ENCODE results near the gene TTC39C. TPM values are rescaled to one million over a fixed set of nuclear protein-coding genes. Genes with fewer than 3 reads are reported as not detected.

TTC39C gene
- total RNA-seq, 2 donors from 2014 or later: 44.0 to 46.2 TPM

GRCh38 chr18:24078391-24078790 lies 63.8 kb downstream of the TTC39C start:
- ATAC-seq (no peak), DNase-seq (ENCODE audit: low spot score in 2 of 2) (no peak)
- Mint-ChIP-seq H3K27ac (no peak overlapping the region), H3K36me3 (peaks cover 20 to 21% of the 10 kb centered on the region in 2 donors), H3K9me3 (peaks cover 0 to 5% of the 10 kb centered on the region in 2 donors)

- no peak for ATAC-seq
- H3K36me3 Mint-ChIP-seq: peaks cover 10 to 23% of the 10 kb centered on the region in 2 donors
- no peak for DNase-seq (ENCODE audit: low spot score in 2 of 2)
Measured at GRCh38 chr18:24080861-24081260, 66.3 kb downstream of the TTC39C start.

GRCh38 chr18:24083550-24083949 lies 69.0 kb downstream of the TTC39C start:
- no peak for DNase-seq (ENCODE audit: low spot score in 2 of 2)
- ATAC-seq: no peak
- Mint-ChIP-seq H3K36me3 (peaks cover 6 to 17% of the 10 kb centered on the region in 2 donors), H3K27ac (no peak overlapping the region), H3K9me3 (no peaks in the 10 kb centered on the region)

More at GRCh38 chr18:24080861-24081260, 66.3 kb downstream of the TTC39C start:
- Mint-ChIP-seq H3K27ac (peak overlapping the region in 1 of 2 donors; percentile 35), H3K9me3 (no peaks in the 10 kb centered on the region)

GRCh38 chr18:24086082-24086481 lies 71.5 kb downstream of the TTC39C start:
- no peak overlapping the region for H3K27ac Mint-ChIP-seq
- H3K36me3 Mint-ChIP-seq: peaks cover 6 to 17% of the 10 kb centered on the region in 2 donors
- H3K9me3 Mint-ChIP-seq: no peaks in the 10 kb centered on the region
- DNase-seq (ENCODE audit: low spot score in 2 of 2) (no peak), ATAC-seq (no peak)

- Mint-ChIP-seq H3K27ac (peak overlapping the region; percentile 19 to 61), H3K36me3 (peaks cover 3 to 28% of the 10 kb centered on the region in 2 donors), H3K9me3 (peaks cover under 1 to 1% of the 10 kb centered on the region in 2 donors)
- ATAC-seq: no peak
- DNase-seq (ENCODE audit: low spot score in 2 of 2): no peak
Measured at GRCh38 chr18:24089076-24089475, 74.5 kb downstream of the TTC39C start.

GRCh38 chr18:24089515-24090337 lies 75.2 kb downstream of the TTC39C start:
- peaks cover 3 to 4% of the 10 kb centered on the region in 2 donors for H3K9me3 Mint-ChIP-seq
- DNase-seq (ENCODE audit: low spot score in 2 of 2): no peak
- H3K27ac Mint-ChIP-seq: no peak overlapping the region
- ATAC-seq: no peak
- peaks cover 9 to 32% of the 10 kb centered on the region in 2 donors for H3K36me3 Mint-ChIP-seq

GRCh38 chr18:24090876-24091275 lies 76.3 kb downstream of the TTC39C start:
- no peak for ATAC-seq
- Mint-ChIP-seq H3K9me3 (peaks cover 3 to 4% of the 10 kb centered on the region in 2 donors), H3K36me3 (peaks cover 9 to 31% of the 10 kb centered on the region in 2 donors), H3K27ac (no peak overlapping the region)
- DNase-seq (ENCODE audit: low spot score in 2 of 2): no peak

- ATAC-seq: no peak
- peaks cover 16 to 44% of the 10 kb centered on the region in 2 donors for H3K36me3 Mint-ChIP-seq
- peaks cover 3 to 4% of the 10 kb centered on the region in 2 donors for H3K9me3 Mint-ChIP-seq
- no peak for DNase-seq (ENCODE audit: low spot score in 2 of 2)
- H3K27ac Mint-ChIP-seq: no peak overlapping the region
Measured at GRCh38 chr18:24094561-24094960, 80.0 kb downstream of the TTC39C start.

- peaks cover 3 to 4% of the 10 kb centered on the region in 2 donors for H3K9me3 Mint-ChIP-seq
- peaks cover 16 to 44% of the 10 kb centered on the region in 2 donors for H3K36me3 Mint-ChIP-seq
- ATAC-seq: no peak
- H3K27ac Mint-ChIP-seq: no peak overlapping the region
- no peak for DNase-seq (ENCODE audit: low spot score in 2 of 2)
Measured at GRCh38 chr18:24095976-24096375, 81.4 kb downstream of the TTC39C start.

- no peaks in the 10 kb centered on the region for H3K9me3 Mint-ChIP-seq
- peak overlapping the region in 1 of 2 donors; percentile 57 for H3K27ac Mint-ChIP-seq
- no peak for DNase-seq (ENCODE audit: low spot score in 2 of 2)
- ATAC-seq: no peak
- peaks cover 0 to 8% of the 10 kb centered on the region in 2 donors for H3K36me3 Mint-ChIP-seq
Measured at GRCh38 chr18:24103320-24104021, 88.9 kb downstream of the TTC39C start.

GRCh38 chr18:24104486-24104885 lies 89.9 kb downstream of the TTC39C start:
- H3K36me3 Mint-ChIP-seq: peaks cover 0 to 8% of the 10 kb centered on the region in 2 donors
- no peak overlapping the region for H3K27ac Mint-ChIP-seq
- ATAC-seq (no peak), DNase-seq (ENCODE audit: low spot score in 2 of 2) (no peak)
- no peaks in the 10 kb centered on the region for H3K9me3 Mint-ChIP-seq

GRCh38 chr18:24108641-24109040 lies 94.1 kb downstream of the TTC39C start:
- ATAC-seq (no peak), DNase-seq (ENCODE audit: low spot score in 2 of 2) (no peak)
- peaks cover 0 to 3% of the 10 kb centered on the region in 2 donors for H3K36me3 Mint-ChIP-seq
- no peaks in the 10 kb centered on the region for H3K9me3 Mint-ChIP-seq
- H3K27ac Mint-ChIP-seq: no peak overlapping the region

- DNase-seq (ENCODE audit: low spot score in 2 of 2): no peak
- Mint-ChIP-seq H3K9me3 (no peaks in the 10 kb centered on the region), H3K27ac (peak overlapping the region in 1 of 2 donors; percentile 8), H3K36me3 (peaks cover 0 to 11% of the 10 kb centered on the region in 2 donors)
- ATAC-seq: no peak
Measured at GRCh38 chr18:24111936-24112335, 97.4 kb downstream of the TTC39C start.

GRCh38 chr18:24112464-24112863 lies 97.9 kb downstream of the TTC39C start:
- ATAC-seq (no peak), DNase-seq (ENCODE audit: low spot score in 2 of 2) (no peak)
- Mint-ChIP-seq H3K36me3 (peaks cover 0 to 11% of the 10 kb centered on the region in 2 donors), H3K27ac (peak overlapping the region in 1 of 2 donors; percentile 8), H3K9me3 (no peaks in the 10 kb centered on the region)

- ATAC-seq: peak; percentile 40 to 61
- DNase-seq (ENCODE audit: low spot score in 2 of 2): no peak
Measured at GRCh38 chr18:24112874-24113615, 98.5 kb downstream of the TTC39C start.

GRCh38 chr18:24114924-24115549 lies 100.5 kb downstream of the TTC39C start:
- Mint-ChIP-seq H3K9me3 (no peaks in the 10 kb centered on the region), H3K36me3 (peaks cover 0 to 11% of the 10 kb centered on the region in 2 donors), H3K27ac (peak overlapping the region; percentile 17 to 73)
- peak in 1 of 2 donors; percentile 43 for ATAC-seq
- DNase-seq (ENCODE audit: low spot score in 2 of 2): no peak

More at GRCh38 chr18:24112874-24113615, 98.5 kb downstream of the TTC39C start:
- Mint-ChIP-seq H3K27ac (peak overlapping the region; percentile 25 to 83), H3K9me3 (no peaks in the 10 kb centered on the region), H3K36me3 (peaks cover 0 to 11% of the 10 kb centered on the region in 2 donors)
